ENCODE measurements around the gene TMEM145. TPM values are rescaled to one million over a fixed set of nuclear protein-coding genes. Genes with fewer than 3 reads are reported as not detected.

The TMEM145 gene
- total RNA-seq, 4 donors from 2014 or later: 0.69 TPM; not detected in 3

GRCh38 chr19:42352301-42353259 is 39.5 kb downstream of the TMEM145 start:
- intact Hi-C loops (cut with DNase I; ENCODE audit: low total_unique reads): no loop called here
- Histone ChIP-seq H3K4me1 (no peaks in the 10 kb centered on the region), H3K4me3 (no peak overlapping the region), H3K36me3 (no peaks in the 10 kb centered on the region), H3K27me3 (no peaks in the 10 kb centered on the region), H3K27ac (no peak overlapping the region), H3K9me3 (no peaks in the 10 kb centered on the region)
- DNase-seq: no peak
- TF ChIP-seq CTCF (IDR thresholded peaks at IDR 0.05) (no peak), POLR2A (IDR thresholded peaks at IDR 0.05) (no peak)

GRCh38 chr19:42353341-42354015 is 40.4 kb downstream of the TMEM145 start:
- H3K27me3 ChIP-seq: no peaks in the 10 kb centered on the region
- no peak overlapping the region for H3K27ac ChIP-seq
- no peaks in the 10 kb centered on the region for H3K4me1 ChIP-seq
- no peaks in the 10 kb centered on the region for H3K9me3 ChIP-seq
- intact Hi-C loops (cut with DNase I; ENCODE audit: low total_unique reads): no loop called here
- no peak for DNase-seq
- no peak overlapping the region for H3K4me3 ChIP-seq
- TF ChIP-seq CTCF (IDR thresholded peaks at IDR 0.05): no peak
- no peak for TF ChIP-seq POLR2A (IDR thresholded peaks at IDR 0.05)
- H3K36me3 ChIP-seq: no peaks in the 10 kb centered on the region

- H3K4me3 ChIP-seq: no peak overlapping the region
- no peaks in the 10 kb centered on the region for H3K27me3 ChIP-seq
- DNase-seq: no peak
- no peak for TF ChIP-seq CTCF (IDR thresholded peaks at IDR 0.05)
- TF ChIP-seq POLR2A (IDR thresholded peaks at IDR 0.05): no peak
- H3K4me1 ChIP-seq: no peaks in the 10 kb centered on the region
- H3K36me3 ChIP-seq: no peaks in the 10 kb centered on the region
- intact Hi-C loops (cut with DNase I; ENCODE audit: low total_unique reads): no loop called here
- H3K9me3 ChIP-seq: no peaks in the 10 kb centered on the region
- H3K27ac ChIP-seq: no peak overlapping the region
Measured at GRCh38 chr19:42355896-42356295, 42.8 kb downstream of the TMEM145 start.

GRCh38 chr19:42356686-42357085 is 43.6 kb downstream of the TMEM145 start:
- Histone ChIP-seq H3K4me1 (no peaks in the 10 kb centered on the region), H3K27ac (no peak overlapping the region), H3K27me3 (no peaks in the 10 kb centered on the region), H3K9me3 (no peaks in the 10 kb centered on the region), H3K36me3 (no peaks in the 10 kb centered on the region), H3K4me3 (no peak overlapping the region)
- intact Hi-C loops (cut with DNase I; ENCODE audit: low total_unique reads): no loop called here
- DNase-seq: no peak
- TF ChIP-seq POLR2A (IDR thresholded peaks at IDR 0.05): no peak
- TF ChIP-seq CTCF (IDR thresholded peaks at IDR 0.05): no peak

- H3K9me3 ChIP-seq: no peaks in the 10 kb centered on the region
- TF ChIP-seq POLR2A (IDR thresholded peaks at IDR 0.05) (no peak), CTCF (IDR thresholded peaks at IDR 0.05) (no peak)
- DNase-seq: no peak
- H3K4me3 ChIP-seq: no peak overlapping the region
- no peaks in the 10 kb centered on the region for H3K27me3 ChIP-seq
- no peaks in the 10 kb centered on the region for H3K36me3 ChIP-seq
- H3K4me1 ChIP-seq: no peaks in the 10 kb centered on the region
- H3K27ac ChIP-seq: no peak overlapping the region
- intact Hi-C loops (cut with DNase I; ENCODE audit: low total_unique reads): no loop called here
Measured at GRCh38 chr19:42357290-42357689, 44.2 kb downstream of the TMEM145 start.

All from uterus (tissue), 4 donors.